ENCODE measurements around the gene MAST4. TPM values are rescaled to one million over a fixed set of nuclear protein-coding genes. Genes with fewer than 3 reads are reported as not detected.

MAST4 gene
- total RNA-seq, 1 experiment from 2014 or later: 11.8 TPM

DNA sequence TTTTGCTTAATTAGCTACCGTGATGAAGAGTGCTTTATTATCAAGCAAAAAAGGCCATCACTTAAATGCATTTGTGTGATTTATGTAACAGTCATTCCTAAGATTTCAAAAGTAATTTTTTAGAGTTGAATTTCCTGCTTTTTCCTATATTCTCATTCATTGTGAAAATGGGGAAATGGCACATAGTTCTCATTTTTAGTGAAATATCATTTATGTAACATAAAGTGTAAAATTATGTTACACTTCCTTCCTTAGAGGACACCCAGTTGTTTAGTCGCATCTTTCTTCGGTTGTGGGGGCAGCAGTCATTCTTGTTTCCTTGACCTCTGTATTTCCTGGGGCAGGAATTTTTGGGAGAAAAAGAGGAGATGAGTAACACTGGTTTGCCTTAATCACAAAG, 142.8 kb downstream of the MAST4 start:
- Histone ChIP-seq H3K27ac (ENCODE audit: low read length) (no peak overlapping the region), H3K27me3 (ENCODE audit: low read length) (no peaks in the 10 kb centered on the region), H3K9me3 (ENCODE audit: low read length) (no peaks in the 10 kb centered on the region), H3K9me2 (replicated peaks; ENCODE audit: insufficient read depth, low read length) (no peaks in the 10 kb centered on the region), H3K79me2 (ENCODE audit: low read length) (no peaks in the 10 kb centered on the region), H2AFZ (ENCODE audit: low read length) (no peak overlapping the region), H3K4me2 (ENCODE audit: low read depth, low read length, poor library complexity, severe bottlenecking) (no peak overlapping the region), H3K4me1 (ENCODE audit: low read length) (peaks cover 6% of the 10 kb centered on the region), H3K36me3 (ENCODE audit: insufficient read depth, low read length) (no peaks in the 10 kb centered on the region), H3K9ac (ENCODE audit: low read length) (no peak overlapping the region), H3K4me3 (ENCODE audit: low read length) (no peak overlapping the region), H4K20me1 (ENCODE audit: insufficient read depth, low read depth, low read length) (no peaks in the 10 kb centered on the region)
- DNase-seq: no peak

DNA sequence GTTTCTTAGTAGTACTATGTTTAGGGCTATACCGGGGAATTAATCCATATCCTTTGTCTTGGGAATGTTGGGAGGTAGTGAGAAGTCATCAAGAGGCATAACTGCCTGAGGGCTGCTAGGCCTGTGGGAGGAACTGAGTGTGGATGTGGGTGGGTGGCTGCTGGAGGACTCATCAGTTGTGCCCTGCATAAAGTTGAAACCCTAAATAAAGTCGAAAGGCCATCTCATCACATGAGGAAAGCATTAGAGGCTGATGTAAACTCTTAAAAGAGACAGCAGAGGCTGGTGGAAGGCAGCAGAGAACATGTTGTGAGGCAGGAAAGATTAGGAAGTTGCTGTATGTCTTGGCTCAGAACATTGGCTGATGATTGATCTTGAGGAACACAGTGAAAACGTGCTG, 143.8 kb downstream of the MAST4 start:
- no peak overlapping the region for H3K27ac ChIP-seq (ENCODE audit: low read length)
- H3K4me2 ChIP-seq (ENCODE audit: low read depth, low read length, poor library complexity, severe bottlenecking): no peak overlapping the region
- no peaks in the 10 kb centered on the region for H3K36me3 ChIP-seq (ENCODE audit: insufficient read depth, low read length)
- no peaks in the 10 kb centered on the region for H4K20me1 ChIP-seq (ENCODE audit: insufficient read depth, low read depth, low read length)
- H3K9me3 ChIP-seq (ENCODE audit: low read length): no peaks in the 10 kb centered on the region
- no peaks in the 10 kb centered on the region for H3K9me2 ChIP-seq (replicated peaks; ENCODE audit: insufficient read depth, low read length)
- H3K9ac ChIP-seq (ENCODE audit: low read length): no peak overlapping the region
- H3K4me1 ChIP-seq (ENCODE audit: low read length): peaks cover 8% of the 10 kb centered on the region
- no peak for DNase-seq
- no peaks in the 10 kb centered on the region for H3K27me3 ChIP-seq (ENCODE audit: low read length)
- H3K79me2 ChIP-seq (ENCODE audit: low read length): no peaks in the 10 kb centered on the region
- no peak overlapping the region for H3K4me3 ChIP-seq (ENCODE audit: low read length)
- no peak overlapping the region for H2AFZ ChIP-seq (ENCODE audit: low read length)

DNA sequence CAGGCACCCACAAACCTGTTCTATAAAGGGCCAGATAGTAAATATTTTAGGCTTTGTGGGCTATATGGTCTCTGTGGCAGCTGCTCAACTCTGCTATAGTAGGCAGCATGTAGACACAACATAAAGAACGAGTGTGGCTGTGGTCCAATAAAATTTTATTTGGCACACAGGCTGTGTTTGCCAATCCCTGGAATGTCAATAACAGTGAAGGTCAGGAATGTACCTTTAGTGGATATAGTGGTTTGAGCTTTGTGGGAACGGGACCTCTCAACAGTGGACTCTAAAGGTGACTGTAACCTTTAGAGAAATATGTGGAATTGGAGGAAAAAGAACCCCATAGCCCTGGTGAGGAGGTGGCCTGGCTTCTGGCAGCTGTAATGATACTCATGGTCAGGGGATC, 145.2 kb downstream of the MAST4 start:
- DNase-seq: no peak
- Histone ChIP-seq H2AFZ (ENCODE audit: low read length) (no peak overlapping the region), H4K20me1 (ENCODE audit: insufficient read depth, low read depth, low read length) (no peaks in the 10 kb centered on the region), H3K4me1 (ENCODE audit: low read length) (peaks cover 8% of the 10 kb centered on the region), H3K27me3 (ENCODE audit: low read length) (no peaks in the 10 kb centered on the region), H3K36me3 (ENCODE audit: insufficient read depth, low read length) (no peaks in the 10 kb centered on the region), H3K79me2 (ENCODE audit: low read length) (no peaks in the 10 kb centered on the region), H3K27ac (ENCODE audit: low read length) (no peak overlapping the region), H3K9me3 (ENCODE audit: low read length) (no peaks in the 10 kb centered on the region), H3K4me3 (ENCODE audit: low read length) (no peak overlapping the region), H3K9me2 (replicated peaks; ENCODE audit: insufficient read depth, low read length) (no peaks in the 10 kb centered on the region), H3K9ac (ENCODE audit: low read length) (no peak overlapping the region), H3K4me2 (ENCODE audit: low read depth, low read length, poor library complexity, severe bottlenecking) (no peak overlapping the region)

DNA sequence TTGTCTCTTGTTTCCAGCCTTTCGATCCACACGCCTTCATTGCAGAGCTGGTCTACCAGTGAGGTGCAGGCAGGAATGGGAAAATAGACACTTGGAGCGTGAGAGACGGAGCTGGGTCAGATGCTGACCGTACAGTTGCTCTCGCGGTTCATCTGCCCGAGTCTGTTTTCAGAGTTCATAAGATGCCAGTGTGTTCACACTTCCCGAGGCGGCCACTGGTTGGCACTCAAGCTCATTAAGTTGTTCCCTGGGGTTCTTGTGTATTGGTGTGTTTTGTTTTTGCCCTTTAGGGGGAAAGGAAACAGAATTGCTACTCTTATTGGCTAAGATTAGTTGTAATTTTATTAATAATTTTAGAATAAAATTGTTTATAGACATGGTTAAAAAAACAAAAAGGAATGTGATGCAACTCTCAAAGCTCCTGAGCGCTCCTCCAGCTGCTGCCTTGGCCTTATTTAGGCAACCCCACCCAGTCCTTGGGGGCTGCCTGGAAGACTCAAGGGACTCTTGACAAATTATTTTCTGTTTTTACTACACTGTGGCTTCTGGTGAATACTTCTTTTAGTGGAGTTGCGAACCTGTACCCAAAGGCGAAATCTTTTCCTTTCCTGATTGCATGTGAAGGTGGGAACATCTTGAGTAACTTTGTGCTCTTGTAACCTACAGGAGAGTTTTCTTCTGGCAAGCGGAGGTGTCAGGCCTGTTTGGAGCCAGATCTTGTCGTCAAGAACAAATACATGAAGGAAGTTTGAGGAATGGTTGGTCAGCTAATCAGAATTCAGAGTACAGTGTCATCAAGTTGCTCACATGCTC, 146.1 kb downstream of the MAST4 start:
- no peaks in the 10 kb centered on the region for H3K79me2 ChIP-seq (ENCODE audit: low read length)
- H3K27ac ChIP-seq (ENCODE audit: low read length): no peak overlapping the region
- H2AFZ ChIP-seq (ENCODE audit: low read length): peak overlapping the region; percentile 74; the same call in 1 of the 2 replicates
- H3K9me2 ChIP-seq (replicated peaks; ENCODE audit: insufficient read depth, low read length): no peaks in the 10 kb centered on the region
- no peak overlapping the region for H3K9ac ChIP-seq (ENCODE audit: low read length)
- H3K4me2 ChIP-seq (ENCODE audit: low read depth, low read length, poor library complexity, severe bottlenecking): no peak overlapping the region
- no peak overlapping the region for H3K4me3 ChIP-seq (ENCODE audit: low read length)
- peaks cover 8% of the 10 kb centered on the region for H3K4me1 ChIP-seq (ENCODE audit: low read length)
- H4K20me1 ChIP-seq (ENCODE audit: insufficient read depth, low read depth, low read length): no peaks in the 10 kb centered on the region
- H3K9me3 ChIP-seq (ENCODE audit: low read length): no peaks in the 10 kb centered on the region
- peak; percentile 71 for DNase-seq
- no peaks in the 10 kb centered on the region for H3K36me3 ChIP-seq (ENCODE audit: insufficient read depth, low read length)
- H3K27me3 ChIP-seq (ENCODE audit: low read length): no peaks in the 10 kb centered on the region

DNA sequence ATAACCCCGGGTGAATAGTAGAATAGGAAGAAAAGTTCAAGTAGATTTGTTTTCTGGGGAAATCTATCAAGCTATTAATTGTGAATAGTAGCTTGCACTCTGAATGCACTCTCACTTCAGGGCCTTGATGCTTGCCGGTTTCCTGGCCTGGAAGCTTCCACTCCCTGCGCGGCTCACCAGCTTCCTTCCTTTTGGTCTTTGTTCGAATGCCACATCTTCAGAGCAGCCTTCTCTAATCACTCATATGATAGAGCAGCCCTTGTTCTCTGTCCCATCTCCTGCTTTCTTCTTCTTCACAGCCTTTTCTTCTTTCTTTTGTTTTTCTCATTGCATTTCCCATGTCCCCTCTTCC, 146.7 kb downstream of the MAST4 start:
- no peaks in the 10 kb centered on the region for H3K79me2 ChIP-seq (ENCODE audit: low read length)
- no peaks in the 10 kb centered on the region for H3K27me3 ChIP-seq (ENCODE audit: low read length)
- no peak for DNase-seq
- no peak overlapping the region for H3K4me2 ChIP-seq (ENCODE audit: low read depth, low read length, poor library complexity, severe bottlenecking)
- no peak overlapping the region for H2AFZ ChIP-seq (ENCODE audit: low read length)
- no peaks in the 10 kb centered on the region for H3K9me3 ChIP-seq (ENCODE audit: low read length)
- H3K4me1 ChIP-seq (ENCODE audit: low read length): peaks cover 8% of the 10 kb centered on the region
- no peaks in the 10 kb centered on the region for H3K36me3 ChIP-seq (ENCODE audit: insufficient read depth, low read length)
- no peak overlapping the region for H3K27ac ChIP-seq (ENCODE audit: low read length)
- H4K20me1 ChIP-seq (ENCODE audit: insufficient read depth, low read depth, low read length): no peaks in the 10 kb centered on the region
- H3K9ac ChIP-seq (ENCODE audit: low read length): no peak overlapping the region
- no peaks in the 10 kb centered on the region for H3K9me2 ChIP-seq (replicated peaks; ENCODE audit: insufficient read depth, low read length)
- H3K4me3 ChIP-seq (ENCODE audit: low read length): no peak overlapping the region

DNA sequence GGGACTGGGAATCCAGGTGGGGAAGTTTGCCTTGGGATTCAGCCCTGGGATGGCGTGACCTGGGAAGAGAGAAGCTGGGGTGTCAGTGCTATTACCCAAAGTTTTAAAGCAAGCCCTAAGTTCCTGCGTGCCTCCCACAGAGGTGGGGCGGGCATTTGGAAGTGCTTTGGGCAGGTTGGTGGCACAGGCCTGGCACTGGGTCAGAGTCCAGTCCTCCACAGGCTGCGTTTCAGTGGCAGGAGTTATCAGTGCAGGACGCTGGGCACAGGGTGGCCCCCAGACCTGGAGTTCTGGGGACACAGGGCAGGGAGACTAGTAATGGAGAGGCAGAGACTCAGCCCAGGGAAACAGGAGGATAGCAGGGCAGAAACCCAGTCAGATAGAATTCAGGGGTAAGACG, 147.2 kb downstream of the MAST4 start:
- Histone ChIP-seq H3K36me3 (ENCODE audit: insufficient read depth, low read length) (no peaks in the 10 kb centered on the region), H3K9me3 (ENCODE audit: low read length) (no peaks in the 10 kb centered on the region), H3K27me3 (ENCODE audit: low read length) (no peaks in the 10 kb centered on the region), H2AFZ (ENCODE audit: low read length) (no peak overlapping the region), H3K4me3 (ENCODE audit: low read length) (no peak overlapping the region), H3K4me1 (ENCODE audit: low read length) (peaks cover 8% of the 10 kb centered on the region), H3K9me2 (replicated peaks; ENCODE audit: insufficient read depth, low read length) (no peaks in the 10 kb centered on the region), H4K20me1 (ENCODE audit: insufficient read depth, low read depth, low read length) (no peaks in the 10 kb centered on the region), H3K27ac (ENCODE audit: low read length) (no peak overlapping the region), H3K79me2 (ENCODE audit: low read length) (no peaks in the 10 kb centered on the region), H3K9ac (ENCODE audit: low read length) (no peak overlapping the region), H3K4me2 (ENCODE audit: low read depth, low read length, poor library complexity, severe bottlenecking) (no peak overlapping the region)
- no peak for DNase-seq

DNA sequence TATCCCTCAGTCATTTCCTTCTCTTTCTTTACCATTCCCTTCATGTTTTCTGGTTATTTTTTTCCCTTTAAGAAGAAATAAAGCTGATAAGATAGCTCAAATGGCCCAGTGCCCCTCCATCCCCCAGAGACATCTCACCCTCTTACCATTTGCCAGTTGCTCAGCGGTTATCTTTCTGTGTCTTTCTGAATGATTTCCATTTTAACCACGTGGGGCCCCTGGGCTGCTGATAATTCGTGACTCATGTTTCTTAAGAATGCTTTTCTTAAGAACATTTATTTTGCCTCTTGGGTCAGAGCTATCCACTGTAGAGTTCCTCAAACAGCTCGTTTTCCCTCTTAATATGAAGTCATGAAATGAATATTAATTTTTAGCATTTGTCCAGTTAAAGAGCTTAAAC, 147.8 kb downstream of the MAST4 start:
- Histone ChIP-seq H3K27ac (ENCODE audit: low read length) (no peak overlapping the region), H3K4me1 (ENCODE audit: low read length) (peaks cover 8% of the 10 kb centered on the region), H4K20me1 (ENCODE audit: insufficient read depth, low read depth, low read length) (no peaks in the 10 kb centered on the region), H3K9ac (ENCODE audit: low read length) (no peak overlapping the region), H3K9me3 (ENCODE audit: low read length) (no peaks in the 10 kb centered on the region), H3K4me3 (ENCODE audit: low read length) (no peak overlapping the region), H3K79me2 (ENCODE audit: low read length) (no peaks in the 10 kb centered on the region), H3K4me2 (ENCODE audit: low read depth, low read length, poor library complexity, severe bottlenecking) (no peak overlapping the region), H2AFZ (ENCODE audit: low read length) (no peak overlapping the region), H3K27me3 (ENCODE audit: low read length) (no peaks in the 10 kb centered on the region), H3K36me3 (ENCODE audit: insufficient read depth, low read length) (no peaks in the 10 kb centered on the region), H3K9me2 (replicated peaks; ENCODE audit: insufficient read depth, low read length) (no peaks in the 10 kb centered on the region)
- no peak for DNase-seq

DNA sequence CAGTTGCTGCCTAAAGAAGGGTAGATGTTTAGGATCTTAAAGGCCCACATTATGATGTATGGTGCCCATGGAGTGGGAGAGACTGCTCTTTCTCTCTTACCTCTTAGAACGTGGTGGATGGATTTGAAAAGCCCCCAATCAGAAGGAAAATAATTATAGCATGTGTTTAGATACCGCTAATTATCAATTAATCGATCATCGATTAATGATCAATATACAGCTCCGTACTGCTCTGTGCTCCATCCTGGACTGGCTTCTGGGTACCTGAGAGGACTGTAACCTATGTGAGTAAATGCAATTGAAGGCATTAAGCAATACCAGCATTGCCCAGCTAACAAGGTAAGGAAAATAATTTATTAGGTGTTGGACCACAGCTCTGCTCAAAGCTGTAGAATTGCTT, 149.1 kb downstream of the MAST4 start:
- Histone ChIP-seq H3K27ac (ENCODE audit: low read length) (no peak overlapping the region), H3K9ac (ENCODE audit: low read length) (no peak overlapping the region), H4K20me1 (ENCODE audit: insufficient read depth, low read depth, low read length) (no peaks in the 10 kb centered on the region), H3K27me3 (ENCODE audit: low read length) (no peaks in the 10 kb centered on the region), H3K4me1 (ENCODE audit: low read length) (peaks cover 8% of the 10 kb centered on the region), H3K9me2 (replicated peaks; ENCODE audit: insufficient read depth, low read length) (no peaks in the 10 kb centered on the region), H3K79me2 (ENCODE audit: low read length) (no peaks in the 10 kb centered on the region), H3K4me2 (ENCODE audit: low read depth, low read length, poor library complexity, severe bottlenecking) (no peak overlapping the region), H2AFZ (ENCODE audit: low read length) (no peak overlapping the region), H3K4me3 (ENCODE audit: low read length) (no peak overlapping the region), H3K36me3 (ENCODE audit: insufficient read depth, low read length) (no peaks in the 10 kb centered on the region), H3K9me3 (ENCODE audit: low read length) (no peaks in the 10 kb centered on the region)
- DNase-seq: no peak

All from Karpas-422 (cell line).